Measurements from ENCODE around the gene GBX2.
A peak's percentile ranks its signal among the peaks of the same experiment; 100 is the strongest.

Gene GBX2

GRCh38 chr2:236164201-236164924 is 3.8 kb downstream of the GBX2 start:
- peak overlapping the region; percentile 12 for H3K4me3 ChIP-seq (ENCODE audit: low read length)

GRCh38 chr2:236163471-236164200 is 4.5 kb downstream of the GBX2 start:
- no peak for TF ChIP-seq CTCF (conservative IDR thresholded peaks at IDR 0.05; ENCODE audit: low read depth, low read length)
- no peak overlapping the region for H3K4me3 ChIP-seq (ENCODE audit: low read length)
- DNase-seq (ENCODE audit: low read depth) = no peak

More at GRCh38 chr2:236164201-236164924, 3.8 kb downstream of the GBX2 start:
- no peak for TF ChIP-seq CTCF (conservative IDR thresholded peaks at IDR 0.05; ENCODE audit: low read depth, low read length)
- DNase-seq (ENCODE audit: low read depth) = no peak

- no peak for DNase-seq (ENCODE audit: low read depth)
- no peak for TF ChIP-seq CTCF (conservative IDR thresholded peaks at IDR 0.05; ENCODE audit: low read depth, low read length)
Observed at GRCh38 chr2:236162882-236163470, 5.2 kb downstream of the GBX2 start.

GRCh38 chr2:236162031-236162845 is 5.9 kb downstream of the GBX2 start:
- no peak overlapping the region for H3K4me3 ChIP-seq (ENCODE audit: low read length)
- no peak for DNase-seq (ENCODE audit: low read depth)
- TF ChIP-seq CTCF (conservative IDR thresholded peaks at IDR 0.05; ENCODE audit: low read depth, low read length) = no peak

More at GRCh38 chr2:236162882-236163470, 5.2 kb downstream of the GBX2 start:
- H3K4me3 ChIP-seq (ENCODE audit: low read length) = no peak overlapping the region

- no peak for DNase-seq (ENCODE audit: low read depth)
- no peak overlapping the region for H3K4me3 ChIP-seq (ENCODE audit: low read length)
Observed at GRCh38 chr2:236161531-236161930, 6.7 kb downstream of the GBX2 start.

More at GRCh38 chr2:236161531-236161930, 6.7 kb downstream of the GBX2 start:
- TF ChIP-seq CTCF (conservative IDR thresholded peaks at IDR 0.05; ENCODE audit: low read depth, low read length) = no peak
